ENCODE results near the gene PSMD1.
"Not testable (repeated sequence)": the region's sequence is repeated elsewhere in the genome, so short reads cannot be mapped to it uniquely, and the experiment has no call there.

Gene PSMD1

DNA sequence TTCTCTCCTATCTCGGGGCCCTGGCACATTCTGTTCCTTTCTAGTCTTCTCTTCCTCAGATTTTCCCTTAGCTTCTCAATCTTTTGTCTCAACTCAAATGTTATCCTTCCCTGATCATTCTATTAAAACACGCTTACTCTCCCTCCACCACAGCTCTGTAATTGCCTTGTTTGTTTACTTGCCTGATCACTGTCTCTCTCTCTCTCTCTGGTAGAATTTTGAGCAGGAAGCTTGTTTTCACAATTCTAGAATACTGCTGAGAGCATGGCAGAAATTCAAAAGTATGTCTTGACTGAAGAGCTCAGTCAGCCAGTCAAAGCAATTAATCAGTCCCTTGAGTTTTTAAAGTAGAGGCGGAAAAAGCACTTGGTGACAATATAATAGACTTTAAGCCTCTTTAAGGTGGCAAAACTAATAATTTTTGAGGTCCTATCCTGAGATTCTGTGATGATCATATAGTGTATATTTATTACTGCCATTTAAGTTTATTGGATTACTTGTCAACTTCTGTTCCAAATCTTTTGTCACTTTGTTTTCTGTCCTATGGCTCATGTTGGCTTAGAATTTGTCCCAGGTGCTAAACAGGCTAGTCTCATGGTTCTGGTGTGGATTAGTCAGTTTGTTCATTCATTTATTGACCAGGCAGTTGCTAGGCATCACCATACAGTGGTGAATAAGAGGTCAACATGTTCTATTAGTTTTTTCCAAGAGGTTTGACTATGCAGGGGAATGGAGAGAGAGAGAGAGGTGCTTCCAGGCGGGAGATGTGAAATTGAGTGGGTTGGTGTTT is 2.3 kb downstream of the PSMD1 start:
- DNase-seq = no peak

DNA sequence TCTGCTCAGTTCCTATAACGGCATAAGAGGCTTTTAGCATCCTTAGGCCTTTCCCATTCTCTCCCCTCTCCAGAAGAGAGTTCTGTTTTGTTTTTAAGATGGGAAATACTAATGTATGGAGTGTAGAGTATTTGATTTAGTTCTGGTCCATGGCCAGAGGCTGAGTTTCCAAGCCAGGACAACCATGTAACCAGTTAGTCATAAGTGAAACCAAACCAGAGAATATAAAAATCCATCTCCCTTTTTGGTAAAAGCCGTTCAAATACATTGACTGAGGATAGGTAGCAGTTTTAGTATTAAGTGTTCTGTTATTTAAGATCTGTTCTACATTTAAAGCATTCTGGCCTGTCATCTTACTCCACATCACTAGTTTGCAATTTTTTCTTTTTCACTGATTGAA is 3.1 kb downstream of the PSMD1 start:
- no peak for DNase-seq

DNA sequence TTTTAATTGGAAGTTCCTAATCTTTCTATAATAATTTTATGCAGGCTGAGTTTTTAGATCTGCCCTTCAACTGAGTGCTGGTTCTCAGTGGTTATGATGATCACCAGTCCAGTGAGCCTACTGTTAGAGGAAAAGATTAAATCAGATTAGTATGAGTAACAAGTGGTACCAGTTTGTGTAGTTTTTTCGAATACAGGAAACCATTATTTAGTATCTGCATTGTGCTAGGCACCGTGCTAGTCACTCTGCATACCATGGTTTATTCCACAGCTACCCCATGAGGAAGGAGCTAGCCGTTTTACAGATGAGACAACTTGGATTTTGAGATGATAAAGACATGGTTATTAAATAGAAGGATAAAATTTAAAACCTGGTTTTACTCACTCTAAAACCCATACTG is 6.1 kb downstream of the PSMD1 start:
- DNase-seq = no peak

DNA sequence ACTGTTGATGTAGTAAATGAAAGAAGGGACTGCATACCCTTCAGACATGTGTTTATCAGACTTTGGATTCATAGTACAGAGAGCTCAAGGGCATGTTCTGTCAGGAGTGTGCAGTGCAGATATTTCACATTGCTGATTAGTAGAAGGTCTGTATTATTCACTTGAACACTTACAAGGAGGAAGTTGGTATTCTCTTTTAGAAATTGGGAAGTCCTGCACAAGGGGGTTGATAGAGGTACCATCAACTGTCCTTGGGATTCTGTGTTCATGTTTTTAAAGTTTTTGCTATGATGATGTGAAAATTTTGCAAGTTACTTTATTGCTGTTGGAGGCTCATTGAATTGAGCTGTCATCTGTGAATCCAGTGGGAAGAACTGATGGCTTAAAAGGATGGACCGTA is 6.7 kb downstream of the PSMD1 start:
- DNase-seq = no peak

DNA sequence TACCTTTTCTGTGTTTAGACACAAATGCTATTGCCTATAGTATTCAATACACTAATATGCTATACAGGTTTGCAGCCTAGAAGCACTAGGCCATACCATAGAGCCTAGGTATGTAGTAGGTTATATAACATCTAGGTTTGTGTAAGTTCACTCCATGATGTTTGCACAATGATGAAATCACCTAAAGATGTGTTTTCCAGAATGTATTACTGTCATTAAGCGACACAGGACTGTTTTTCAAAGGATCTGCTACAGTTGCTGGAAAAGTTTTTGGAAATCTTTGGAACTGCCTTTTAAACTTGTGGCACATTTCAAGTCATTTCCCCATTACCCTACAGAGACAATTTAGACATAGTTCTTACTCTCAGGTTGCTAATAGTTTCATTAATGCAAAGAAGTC is 9.3 kb downstream of the PSMD1 start:
- DNase-seq = no peak

DNA sequence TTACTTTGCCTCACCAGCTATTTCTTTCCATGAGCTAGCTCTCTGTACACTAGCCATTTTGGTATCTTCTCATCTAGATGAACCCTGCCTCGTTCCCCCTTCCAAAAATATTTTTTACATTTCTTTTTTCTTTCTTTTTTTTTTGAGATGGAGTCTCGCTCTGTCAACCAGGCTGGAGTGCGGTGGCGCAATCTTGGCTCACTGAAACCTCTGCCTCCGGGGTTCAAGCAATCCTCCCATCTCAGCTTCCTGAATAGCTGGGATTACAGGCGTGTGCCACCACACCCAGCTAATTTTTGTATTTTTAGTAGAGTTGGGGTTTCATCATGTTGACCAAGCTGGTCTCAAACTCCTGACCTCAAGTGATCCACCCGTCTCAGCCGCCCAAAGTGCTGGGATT is 10.9 kb downstream of the PSMD1 start:
- not testable (repeated sequence) for DNase-seq

DNA sequence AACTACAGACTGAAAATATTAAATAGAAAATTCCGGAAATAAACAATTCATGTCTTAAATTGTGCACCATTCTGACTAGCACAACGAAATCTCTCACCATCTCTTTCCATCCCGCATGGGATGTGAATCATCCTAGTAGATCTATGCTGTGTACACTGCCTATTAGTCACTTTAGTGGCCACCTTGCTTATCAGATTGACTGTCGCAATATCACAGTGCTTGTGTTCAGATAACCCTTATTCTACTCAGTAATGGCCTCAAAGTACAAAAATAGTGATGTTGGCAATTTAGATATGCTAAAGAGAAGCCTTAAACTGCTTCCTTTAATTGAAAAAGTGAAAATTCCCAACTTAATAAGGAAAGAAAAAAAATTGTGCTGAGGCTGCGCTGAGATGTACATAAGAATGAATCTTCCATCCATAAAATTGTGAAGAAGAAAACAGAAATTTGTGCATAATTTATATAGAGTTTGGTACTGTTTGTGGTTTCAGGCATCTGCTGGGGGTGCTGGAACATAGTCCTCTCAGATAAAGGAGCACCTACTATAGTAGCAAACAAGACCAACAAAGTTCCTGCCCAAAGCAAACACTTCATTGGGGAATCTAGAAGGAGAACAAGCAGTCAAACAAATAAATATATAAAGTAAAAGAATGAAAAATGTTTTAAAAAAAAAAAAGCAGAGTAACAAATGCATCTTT is 12.0 kb downstream of the PSMD1 start:
- no peak for DNase-seq

DNA sequence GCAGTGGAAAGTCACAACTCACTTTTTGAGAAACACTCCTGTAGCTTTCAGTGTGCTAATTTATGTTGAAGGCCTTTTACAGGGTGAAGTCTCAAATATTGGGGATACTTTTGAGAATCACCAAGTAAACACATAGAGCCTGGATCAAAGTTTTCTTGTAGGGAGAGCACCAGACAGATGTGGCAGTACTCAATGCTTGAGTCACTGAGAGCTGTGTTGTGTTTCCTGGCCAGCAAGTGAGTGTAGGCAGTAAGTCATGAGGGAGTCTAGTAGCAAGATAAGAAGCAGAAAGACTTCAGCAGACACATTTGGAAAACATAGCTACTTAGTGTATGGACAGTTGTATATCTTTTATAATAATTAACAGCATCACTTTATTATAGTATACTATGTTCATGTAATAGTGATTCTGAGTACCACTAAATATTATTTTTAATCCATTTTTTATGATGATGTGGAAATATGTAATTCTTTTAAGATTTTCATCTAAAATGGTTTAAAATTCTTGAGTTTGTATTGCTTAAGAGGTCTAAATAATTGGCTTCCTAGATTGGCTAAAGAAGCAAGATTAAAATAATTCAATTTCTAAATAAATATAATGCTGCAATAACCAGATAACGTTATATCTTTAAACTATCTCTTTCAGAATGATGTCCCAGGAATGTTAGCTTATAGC is 12.8 kb downstream of the PSMD1 start:
- DNase-seq = no peak

DNA sequence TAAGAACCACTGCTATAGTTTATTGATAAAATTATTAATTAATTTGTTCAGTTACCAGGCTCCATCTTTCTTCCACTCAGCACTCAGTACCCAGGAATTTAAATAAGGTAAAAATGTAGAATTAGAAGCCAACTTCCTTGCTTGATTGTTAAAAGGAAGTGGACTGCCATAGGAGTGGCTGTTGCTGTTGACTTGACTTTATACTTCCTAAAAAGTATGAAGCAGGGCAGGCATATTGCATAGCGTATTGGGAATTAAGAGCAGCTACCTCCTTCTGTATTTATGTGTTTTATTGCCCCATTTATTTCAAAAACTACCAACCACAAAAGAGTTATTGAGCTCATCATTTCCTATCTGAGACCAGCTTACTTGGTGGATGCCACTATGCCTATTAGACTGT is 27.9 kb downstream of the PSMD1 start:
- DNase-seq = no peak

DNA sequence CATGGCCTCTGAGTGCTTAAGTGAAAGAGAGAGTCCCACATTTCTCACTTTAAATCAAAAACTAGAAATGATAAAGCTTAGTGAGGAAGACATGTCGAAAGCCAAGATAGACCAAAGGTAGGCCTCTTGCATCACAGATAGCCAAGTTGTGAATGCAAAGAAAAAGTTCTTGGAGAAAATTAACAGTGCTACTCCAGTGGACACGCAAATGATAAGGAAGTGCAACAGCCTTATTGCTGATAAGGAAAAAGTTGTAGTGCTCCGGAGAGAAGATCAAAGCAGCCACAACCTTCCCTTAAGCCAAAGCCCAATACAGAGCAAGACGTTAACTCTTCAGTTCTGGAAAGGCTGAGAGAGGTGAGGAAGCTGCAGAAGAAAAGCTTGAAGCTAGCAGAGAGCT is 32.1 kb downstream of the PSMD1 start:
- no peak for DNase-seq

DNA sequence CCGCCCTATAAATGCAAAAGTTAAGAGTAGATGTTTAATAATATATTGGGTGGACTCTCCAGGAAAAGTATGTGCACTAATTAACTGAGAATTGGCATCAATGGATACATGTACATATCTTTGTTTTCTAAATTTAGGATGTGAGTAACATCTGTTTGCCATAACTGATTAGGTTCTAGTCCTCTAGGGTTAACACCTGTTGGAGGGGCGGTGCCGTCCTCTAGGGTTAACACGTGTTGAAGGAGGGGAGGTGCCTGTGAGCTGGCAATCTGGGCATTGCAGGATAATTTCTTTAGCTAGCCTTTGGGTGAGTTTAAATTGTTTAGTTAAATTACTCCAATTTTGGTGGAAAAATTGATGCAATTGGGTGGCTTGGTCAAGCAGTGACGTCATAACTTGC is 37.3 kb downstream of the PSMD1 start:
- no peak for DNase-seq

DNA sequence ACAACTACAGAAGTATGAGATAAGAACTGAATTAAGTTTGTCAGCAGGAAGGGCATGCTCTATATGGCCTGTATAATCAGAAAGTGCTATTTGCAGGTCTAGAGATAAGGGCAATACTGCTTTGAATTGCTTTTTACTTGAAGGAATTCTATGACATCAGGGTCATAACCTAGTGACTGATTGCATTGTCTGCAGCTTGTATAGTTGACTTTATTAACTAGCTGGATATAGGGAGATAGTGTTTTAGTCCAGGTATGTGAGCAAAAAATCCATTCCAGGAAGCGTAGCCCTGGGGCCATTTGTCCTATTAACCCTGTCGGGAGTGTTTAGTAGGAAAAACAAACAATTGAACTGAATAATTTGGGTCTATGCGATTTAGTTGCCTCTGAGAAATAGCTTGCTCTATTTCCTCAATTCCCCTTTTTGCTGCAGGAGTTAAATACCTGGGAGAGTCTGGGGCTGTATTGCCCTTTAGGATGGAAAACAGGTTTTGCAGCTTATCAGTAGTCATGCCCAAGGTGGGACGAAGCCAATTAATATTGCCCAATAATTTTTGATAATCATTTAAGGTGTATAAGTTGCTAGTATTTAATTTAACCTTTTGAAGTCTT is 38.2 kb downstream of the PSMD1 start:
- DNase-seq = no peak

DNA sequence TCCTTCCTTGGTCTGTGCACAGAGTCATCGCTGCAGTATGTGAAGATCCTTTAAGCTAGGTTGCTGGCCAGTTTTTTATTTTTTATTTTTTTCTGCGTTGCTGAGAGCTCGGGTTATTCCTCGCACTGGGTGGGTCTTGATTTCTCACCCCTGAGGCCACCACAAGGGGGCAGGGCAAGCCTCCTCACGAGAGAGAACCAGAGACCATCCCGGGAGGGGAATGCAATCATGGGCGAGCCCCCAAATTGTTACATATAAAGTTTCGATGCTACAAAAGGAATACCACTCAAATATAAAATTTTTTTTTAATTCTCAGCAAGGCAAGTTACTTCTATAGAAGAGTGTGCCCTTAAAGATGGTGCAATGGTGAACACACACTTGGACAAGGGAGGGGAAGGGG is 43.3 kb downstream of the PSMD1 start:
- no peak for DNase-seq

DNA sequence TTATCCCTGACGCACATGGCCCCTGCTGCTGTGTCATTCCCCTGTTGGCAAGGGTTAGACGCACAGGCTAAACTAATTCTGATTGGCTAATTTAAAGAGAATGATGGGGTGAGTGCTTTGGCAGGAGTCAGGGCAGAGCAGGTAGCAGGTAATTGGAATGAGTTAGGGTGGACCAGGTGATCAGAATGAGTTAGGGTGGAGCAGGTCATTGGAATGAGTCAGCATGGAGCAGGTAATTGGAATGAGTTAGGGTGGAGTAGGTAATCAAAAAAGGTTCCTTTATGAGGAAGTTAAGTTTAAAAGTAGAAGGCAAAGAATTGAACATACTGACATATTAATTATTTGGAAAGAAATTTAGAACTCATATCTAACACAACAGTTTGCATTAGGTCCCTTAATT is 43.7 kb downstream of the PSMD1 start:
- DNase-seq = not testable (repeated sequence)

DNA sequence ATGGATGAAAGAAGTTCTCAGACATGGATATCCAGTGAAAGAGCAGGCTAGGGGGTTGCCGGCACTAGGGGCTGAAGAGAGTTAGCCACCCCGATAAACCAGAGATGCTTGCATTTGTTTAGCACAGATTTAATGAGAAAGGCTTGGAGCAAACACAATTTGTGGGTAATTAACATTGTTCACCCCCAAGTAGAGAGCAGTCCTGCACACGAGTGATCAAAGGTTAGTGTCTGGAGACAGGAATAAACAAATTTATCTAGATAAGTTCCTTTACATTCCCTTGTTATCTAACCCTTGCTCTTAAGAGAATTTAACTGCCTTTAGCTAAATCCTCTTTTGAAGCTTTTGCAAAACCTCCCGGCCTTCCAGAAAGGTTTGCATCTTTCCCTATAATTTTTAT is 44.3 kb downstream of the PSMD1 start:
- DNase-seq = no peak

DNA sequence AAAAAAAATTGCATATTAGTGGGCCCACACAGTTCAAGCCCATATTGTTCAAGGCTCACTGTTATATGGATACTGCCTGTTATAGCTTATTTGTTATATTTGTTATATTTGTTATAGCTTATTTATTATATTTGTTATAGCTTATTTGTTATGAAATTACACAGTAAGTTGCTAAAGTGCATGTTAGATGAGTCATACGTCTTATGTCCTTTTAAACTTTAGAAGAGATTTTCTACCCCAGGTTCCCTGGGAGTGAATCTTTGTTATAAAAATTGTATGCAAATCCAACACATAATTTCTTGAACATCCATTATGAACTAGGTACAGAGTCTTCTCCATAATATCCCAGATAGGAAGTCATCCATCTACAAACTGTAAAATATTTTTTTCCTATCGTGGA is 46.1 kb downstream of the PSMD1 start:
- DNase-seq = no peak

DNA sequence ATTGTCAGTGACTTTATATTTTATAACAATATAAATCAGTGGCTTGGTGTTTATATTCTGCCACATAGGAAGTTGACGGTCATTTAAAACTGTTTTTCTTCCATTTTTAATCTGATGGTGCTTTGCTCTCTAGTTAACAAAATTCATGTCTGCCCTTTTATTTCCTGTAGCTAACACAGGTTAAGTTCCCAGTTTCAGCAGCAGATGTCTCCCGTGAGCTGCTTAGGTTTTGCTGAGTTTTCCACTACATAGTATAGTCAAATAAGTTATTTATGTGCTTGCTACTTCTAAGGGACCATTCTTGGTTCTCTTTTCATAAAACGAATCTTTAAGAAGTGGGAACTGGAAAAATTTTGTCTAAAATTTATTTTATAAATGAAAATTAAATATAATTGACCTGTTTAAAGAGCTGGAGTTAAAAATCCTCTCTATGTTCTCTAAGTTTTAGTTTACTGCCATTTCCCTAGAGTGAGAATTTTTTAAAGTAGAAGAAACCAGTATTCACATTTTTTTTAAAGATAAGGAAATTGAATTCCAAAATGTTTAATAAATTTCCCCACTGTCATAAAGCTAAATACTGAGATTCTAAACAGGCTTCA is 47.5 kb downstream of the PSMD1 start:
- peak; percentile 41 for DNase-seq

DNA sequence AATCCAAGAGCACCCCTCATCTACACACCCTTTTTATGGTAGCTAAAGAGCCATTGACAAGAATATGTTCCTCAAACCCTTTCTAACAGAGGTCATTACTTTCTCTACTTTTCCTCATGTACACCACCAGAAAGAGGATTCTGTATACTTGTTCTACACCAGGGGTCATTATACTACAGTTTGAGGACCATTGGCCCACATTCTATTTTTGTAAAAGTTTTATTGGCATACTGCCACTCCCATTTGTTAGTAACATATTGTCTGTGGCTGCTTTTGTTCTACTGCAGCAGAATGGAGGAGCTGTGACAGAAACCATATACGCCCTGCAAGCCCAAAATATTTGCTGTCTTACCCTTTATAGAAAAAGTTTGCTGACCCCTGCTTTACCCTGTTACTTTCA is 53.9 kb downstream of the PSMD1 start:
- DNase-seq = no peak

DNA sequence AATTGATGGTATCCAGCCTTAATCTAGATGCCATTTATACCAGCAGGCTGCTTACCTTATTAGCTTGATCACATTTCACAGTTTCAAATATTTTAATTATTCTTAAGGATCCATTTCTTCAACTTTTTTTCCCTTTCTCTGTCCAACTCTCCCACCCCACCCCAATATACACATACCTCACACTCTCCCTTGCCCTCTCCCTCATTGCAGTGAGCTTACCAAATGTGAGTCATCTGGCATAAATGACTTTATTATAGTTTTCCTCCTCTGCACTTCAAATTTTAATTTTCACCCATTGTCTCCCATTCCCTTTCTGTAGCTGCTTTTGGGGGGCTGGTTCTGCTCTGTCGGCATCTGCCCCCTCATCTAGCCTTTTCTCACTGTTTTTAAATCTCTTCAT is 55.3 kb downstream of the PSMD1 start:
- DNase-seq = no peak

DNA sequence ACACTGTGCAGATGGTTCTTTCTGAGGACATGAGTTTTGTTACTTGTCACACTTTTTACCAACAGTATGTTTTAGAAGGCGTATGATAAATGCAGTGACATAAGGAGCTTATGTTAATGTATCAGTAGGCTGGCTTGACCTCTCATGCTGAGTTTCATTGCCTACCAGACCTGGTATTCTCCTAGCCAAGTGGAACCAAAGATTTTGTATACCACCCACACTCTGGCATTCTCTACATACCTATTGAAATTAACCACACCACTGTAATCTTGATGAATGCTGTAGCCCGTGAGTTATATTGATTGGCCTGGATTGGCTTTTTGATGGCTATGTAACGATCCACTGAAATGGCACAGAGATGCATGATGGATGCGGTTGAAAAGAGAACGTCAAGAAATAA is 56.8 kb downstream of the PSMD1 start:
- no peak for DNase-seq

DNA sequence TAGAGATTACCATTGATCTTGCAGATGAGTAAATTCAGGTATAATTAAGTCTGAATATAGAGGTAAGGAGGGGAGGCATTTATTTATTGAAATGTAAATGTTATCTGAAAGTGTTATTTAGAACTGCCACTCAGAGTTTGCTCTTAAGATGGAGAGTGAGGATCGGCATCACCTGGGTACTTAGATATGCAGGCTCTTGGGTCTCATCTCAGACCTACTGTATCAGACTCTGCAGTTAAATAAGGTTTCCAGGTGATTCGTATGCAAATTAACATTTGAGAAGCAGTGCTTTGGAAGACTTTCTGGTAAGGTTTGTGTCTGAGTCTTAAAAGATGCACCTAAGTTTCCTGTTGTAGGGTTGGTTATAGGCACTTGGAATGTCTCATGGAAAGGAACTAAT is 59.0 kb downstream of the PSMD1 start:
- DNase-seq = no peak

DNA sequence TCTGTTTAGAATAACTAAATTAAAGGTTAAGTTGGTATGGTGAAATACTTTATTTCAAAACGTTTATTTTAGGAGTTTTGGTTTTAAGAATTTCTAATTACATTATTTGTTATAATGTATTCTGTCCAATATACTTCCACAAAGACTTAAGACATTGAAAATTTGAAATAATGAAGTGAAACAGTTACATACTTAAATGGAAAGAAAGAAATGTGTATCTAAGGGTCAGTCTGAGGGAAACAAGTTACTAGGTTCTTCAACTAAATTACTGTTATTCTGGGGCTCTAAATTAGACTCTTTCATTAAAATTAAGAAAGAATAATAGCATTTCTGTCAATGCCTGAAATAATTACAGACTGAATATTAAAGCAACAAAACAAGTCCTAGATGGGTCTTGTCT is 60.5 kb downstream of the PSMD1 start:
- no peak for DNase-seq

DNA sequence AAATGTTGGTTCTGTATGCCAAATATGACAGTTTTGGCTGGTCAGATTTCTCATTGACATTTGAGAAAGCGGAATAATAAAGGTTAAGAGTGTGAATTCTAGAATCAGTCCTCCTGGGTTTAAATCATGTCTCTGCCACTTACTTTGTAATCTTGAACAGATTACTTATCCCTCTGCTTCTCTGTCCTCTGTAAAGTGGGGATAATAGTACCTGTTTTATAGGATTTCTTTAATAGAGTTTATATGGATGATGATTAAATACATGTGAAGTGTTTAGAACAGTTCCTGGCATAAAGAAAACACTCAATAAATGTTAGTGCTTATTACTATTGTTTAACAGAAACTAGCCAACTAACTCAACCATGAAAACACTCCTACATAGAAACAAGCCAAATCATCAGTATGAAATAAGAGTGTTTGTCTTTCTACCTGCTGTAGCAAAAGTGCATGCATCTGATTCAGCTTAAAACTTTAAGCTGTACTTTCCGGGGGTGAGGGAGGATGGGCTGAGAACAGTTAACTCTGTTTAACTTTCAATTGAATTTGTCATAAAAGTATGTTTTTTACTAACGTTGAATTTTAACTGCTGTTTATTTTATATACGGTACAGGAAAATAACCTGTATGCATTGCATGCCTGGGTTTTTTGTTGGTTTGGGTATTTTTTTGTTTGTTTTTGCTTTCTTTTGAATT is 61.4 kb downstream of the PSMD1 start:
- no peak for DNase-seq

Measured in effector CD4-positive, alpha-beta T cell (primary cell).